ENCODE data around the gene GMDS.

- TF ChIP-seq CTCF (optimal IDR thresholded peaks at IDR 0.05 in 1 of 3, IDR thresholded peaks at IDR 0.05 in 1 of 3, conservative IDR thresholded peaks at IDR 0.05 in 1 of 3; ENCODE audit: extremely low read depth in 1 of 3, insufficient read depth in 2 of 3, low read length in 3 of 3): no peak
- no peak for TF ChIP-seq EZH2 (IDR thresholded peaks at IDR 0.05; ENCODE audit: low read length)
Observed at GRCh38 chr6:1853761-1854160, 391.6 kb downstream of the GMDS start.

Data from keratinocyte (primary cell).